GM23338 (cell line): ENCODE data around the gene MRPS18C.

Source experiments
- CREB1 ChIP-seq: fragments of 250-450 bp; sonication (Bioruptor Pico); IDR thresholded peaks from 2 replicates; pipeline ENCODE4 v1.5.0; 2020; ENCODE audit warnings: low read depth, mild to moderate bottlenecking, moderate library complexity
- CTCF ChIP-seq, 2 experiments: fragments of 200-600 bp in 1 of 2; sonication (generic) in 1 of 2; conservative IDR thresholded peaks; 2 replicates each; pipeline versions ENCODE4 v1.5.1 to v1.6.1; 2016 to 2017; ENCODE audit warnings: antibody characterized with exemption in 2 of 2, low read depth in 2 of 2, mild to moderate bottlenecking in 2 of 2, moderate library complexity in 1 of 2
- ETS1 ChIP-seq: IDR thresholded peaks from 2 replicates; pipeline ENCODE4 v1.6.1; 2016; ENCODE audit warnings: antibody characterized with exemption
- EZH2 ChIP-seq: fragments of 200-600 bp; sonication (generic); IDR thresholded peaks from one replicate; pipeline ENCODE4 v1.8.0; 2017; ENCODE audit warnings: antibody characterized with exemption, mild to moderate bottlenecking, low read depth; ENCODE audit not compliant: unreplicated experiment
- EZH2phosphoT487 ChIP-seq: fragments of 200-600 bp; sonication (generic); IDR thresholded peaks from one replicate; pipeline ENCODE4 v1.8.1; 2018; ENCODE audit warnings: antibody characterized with exemption; ENCODE audit not compliant: unreplicated experiment
- JUNB ChIP-seq: IDR thresholded peaks from one replicate; pipeline ENCODE4 v1.6.1; 2016; ENCODE audit warnings: antibody characterized with exemption; ENCODE audit not compliant: unreplicated experiment
- NANOG ChIP-seq: IDR thresholded peaks from 2 replicates; pipeline ENCODE4 v1.6.1; 2016; ENCODE audit warnings: antibody characterized with exemption, borderline replicate concordance
- POLR2AphosphoS5 ChIP-seq: IDR thresholded peaks from 2 replicates; pipeline ENCODE4 v1.6.1; 2016; ENCODE audit warnings: antibody characterized with exemption, low read depth
- STAT1 ChIP-seq: IDR thresholded peaks from one replicate; pipeline ENCODE4 v1.6.1; 2016; ENCODE audit warnings: antibody characterized with exemption; ENCODE audit not compliant: unreplicated experiment
- ZNF114 ChIP-seq: fragments of 250-450 bp; sonication (Bioruptor Pico); IDR thresholded peaks from 2 replicates; pipeline ENCODE4 v1.5.0; 2020; ENCODE audit warnings: mild to moderate bottlenecking, moderate library complexity
- TF ChIP-seq, protein P1 (sequence below): IDR thresholded peaks from one replicate; pipeline ENCODE4 v1.6.1; 2018; ENCODE audit warnings: antibody characterized with exemption; ENCODE audit not compliant: unreplicated experiment

DNA sequence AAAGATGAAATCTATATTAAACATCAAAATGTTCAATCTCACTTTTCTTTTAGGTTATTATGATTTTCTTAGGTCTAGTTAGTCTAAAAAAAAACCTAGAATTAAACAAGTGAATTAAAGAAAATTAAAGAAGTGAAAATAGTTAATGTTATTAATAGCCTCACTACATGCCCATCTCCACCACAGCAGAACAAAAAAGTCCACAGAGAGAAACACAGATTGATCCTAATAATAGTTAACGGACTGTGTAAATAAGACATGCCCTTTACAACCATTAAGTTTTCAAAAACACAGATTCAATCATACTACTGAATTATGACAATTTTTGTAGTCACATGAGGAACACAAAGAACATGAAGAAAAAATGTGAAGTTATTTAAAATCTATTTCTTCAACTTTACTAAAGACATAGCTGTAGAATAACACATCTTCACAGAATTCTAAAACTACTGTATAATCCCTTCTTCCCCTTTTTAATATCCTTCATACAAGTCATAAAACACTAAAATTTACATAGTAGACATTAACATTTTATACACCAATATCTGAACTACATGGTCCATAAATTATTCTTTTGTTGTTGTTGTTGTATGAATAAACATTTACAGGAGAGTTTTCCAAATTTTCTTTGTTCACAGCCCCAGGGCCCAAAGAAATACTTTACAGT is 15.6 kb upstream of the MRPS18C start:
- no peak for TF ChIP-seq POLR2AphosphoS5
- TF ChIP-seq CTCF (conservative IDR thresholded peaks at IDR 0.05; ENCODE audit: low read depth in 2 of 2) = no peak
- TF ChIP-seq STAT1 = no peak
- no peak for TF ChIP-seq NANOG
- TF ChIP-seq EZH2 = no peak
- no peak for TF ChIP-seq CREB1
- no peak for TF ChIP-seq JUNB
- no peak for TF ChIP-seq ETS1
- no peak for TF ChIP-seq EZH2phosphoT487
- TF ChIP-seq, protein P1, sequence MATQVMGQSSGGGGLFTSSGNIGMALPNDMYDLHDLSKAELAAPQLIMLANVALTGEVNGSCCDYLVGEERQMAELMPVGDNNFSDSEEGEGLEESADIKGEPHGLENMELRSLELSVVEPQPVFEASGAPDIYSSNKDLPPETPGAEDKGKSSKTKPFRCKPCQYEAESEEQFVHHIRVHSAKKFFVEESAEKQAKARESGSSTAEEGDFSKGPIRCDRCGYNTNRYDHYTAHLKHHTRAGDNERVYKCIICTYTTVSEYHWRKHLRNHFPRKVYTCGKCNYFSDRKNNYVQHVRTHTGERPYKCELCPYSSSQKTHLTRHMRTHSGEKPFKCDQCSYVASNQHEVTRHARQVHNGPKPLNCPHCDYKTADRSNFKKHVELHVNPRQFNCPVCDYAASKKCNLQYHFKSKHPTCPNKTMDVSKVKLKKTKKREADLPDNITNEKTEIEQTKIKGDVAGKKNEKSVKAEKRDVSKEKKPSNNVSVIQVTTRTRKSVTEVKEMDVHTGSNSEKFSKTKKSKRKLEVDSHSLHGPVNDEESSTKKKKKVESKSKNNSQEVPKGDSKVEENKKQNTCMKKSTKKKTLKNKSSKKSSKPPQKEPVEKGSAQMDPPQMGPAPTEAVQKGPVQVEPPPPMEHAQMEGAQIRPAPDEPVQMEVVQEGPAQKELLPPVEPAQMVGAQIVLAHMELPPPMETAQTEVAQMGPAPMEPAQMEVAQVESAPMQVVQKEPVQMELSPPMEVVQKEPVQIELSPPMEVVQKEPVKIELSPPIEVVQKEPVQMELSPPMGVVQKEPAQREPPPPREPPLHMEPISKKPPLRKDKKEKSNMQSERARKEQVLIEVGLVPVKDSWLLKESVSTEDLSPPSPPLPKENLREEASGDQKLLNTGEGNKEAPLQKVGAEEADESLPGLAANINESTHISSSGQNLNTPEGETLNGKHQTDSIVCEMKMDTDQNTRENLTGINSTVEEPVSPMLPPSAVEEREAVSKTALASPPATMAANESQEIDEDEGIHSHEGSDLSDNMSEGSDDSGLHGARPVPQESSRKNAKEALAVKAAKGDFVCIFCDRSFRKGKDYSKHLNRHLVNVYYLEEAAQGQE = no peak
- no peak for TF ChIP-seq ZNF114
